Retina (tissue), 1 donor: Measurements from ENCODE around the gene ZNF365.

Source experiments
- DNase-seq: peaks from one replicate; pipeline ENCODE4 v3.0.0-alpha.2; 2016

ZNF365 gene

DNA sequence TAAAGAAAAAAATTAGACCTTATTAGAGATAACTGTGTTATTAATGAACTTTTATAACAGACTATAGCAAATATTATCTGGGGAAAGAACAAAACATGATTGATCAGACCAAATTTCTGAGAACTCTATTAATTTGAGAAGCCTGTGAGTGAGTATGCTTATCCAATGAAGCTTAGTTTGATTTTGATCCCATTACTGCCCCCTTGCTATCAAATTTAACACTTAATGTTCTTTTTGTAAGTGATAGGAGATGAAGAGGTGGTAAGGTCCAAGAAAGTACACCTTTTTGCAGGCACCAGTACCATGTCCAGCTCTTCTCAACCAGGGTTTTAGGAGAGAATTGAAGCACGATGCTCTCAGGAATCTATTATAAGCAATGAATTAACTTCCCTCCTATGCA, 49.9 kb downstream of the ZNF365 start:
- DNase-seq: no peak

DNA sequence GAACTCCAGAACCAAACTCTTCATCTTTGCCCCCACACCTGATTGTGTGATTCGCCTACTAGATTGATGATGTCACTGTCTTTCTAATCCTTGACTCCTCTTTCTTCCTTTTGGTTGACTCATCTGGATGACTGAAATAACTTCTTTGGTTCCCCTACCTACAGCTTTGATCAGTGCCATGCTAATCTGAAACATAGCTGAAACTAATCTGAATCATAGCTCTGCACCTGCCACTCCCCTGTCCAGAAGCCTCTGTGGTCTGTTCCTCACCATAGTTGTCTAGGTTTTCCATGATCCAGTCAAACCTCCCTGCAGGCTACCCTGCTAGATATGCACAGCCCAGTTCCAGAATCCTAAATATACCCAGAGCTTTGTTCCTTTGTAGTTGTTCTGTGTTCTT, 51.9 kb downstream of the ZNF365 start:
- no peak for DNase-seq

DNA sequence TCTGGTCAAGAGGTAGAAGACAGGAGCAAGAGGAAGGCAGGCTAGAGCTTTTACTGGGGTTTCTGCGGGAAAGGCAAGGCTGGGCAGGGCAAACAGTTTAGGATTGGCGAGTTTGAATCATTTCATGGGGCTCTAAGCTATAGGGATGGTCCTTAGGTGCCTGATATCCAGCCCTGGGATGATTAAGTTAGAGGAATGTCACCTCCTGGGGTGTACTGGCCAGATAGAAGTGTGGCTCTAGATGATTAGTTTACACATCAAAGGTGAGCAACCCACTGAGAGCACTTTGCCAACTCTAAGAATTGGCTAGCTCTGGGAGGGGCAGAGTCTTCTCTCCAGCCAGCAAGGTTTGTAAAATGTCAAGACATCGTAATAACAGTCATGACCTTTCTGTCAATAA, 52.4 kb downstream of the ZNF365 start:
- no peak for DNase-seq

DNA sequence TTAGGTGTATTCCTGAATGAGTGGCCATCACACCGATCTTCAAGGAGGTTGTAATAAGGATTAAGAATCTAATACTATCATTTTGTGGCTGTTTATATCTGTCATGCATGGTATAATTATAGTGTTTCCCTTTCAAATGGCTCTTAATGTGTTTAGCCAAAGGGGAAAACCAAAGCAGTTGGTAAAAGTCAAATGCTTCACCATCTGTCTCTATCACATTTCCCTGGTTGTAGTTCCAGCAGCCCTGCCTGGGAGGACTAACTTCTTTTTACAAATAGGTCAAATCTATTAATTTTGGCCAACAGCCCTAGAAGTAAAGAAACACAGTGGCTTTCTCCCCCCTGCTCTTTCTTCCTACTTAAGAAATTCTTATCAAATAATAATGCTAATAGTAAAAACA, 56.7 kb downstream of the ZNF365 start:
- DNase-seq: no peak

DNA sequence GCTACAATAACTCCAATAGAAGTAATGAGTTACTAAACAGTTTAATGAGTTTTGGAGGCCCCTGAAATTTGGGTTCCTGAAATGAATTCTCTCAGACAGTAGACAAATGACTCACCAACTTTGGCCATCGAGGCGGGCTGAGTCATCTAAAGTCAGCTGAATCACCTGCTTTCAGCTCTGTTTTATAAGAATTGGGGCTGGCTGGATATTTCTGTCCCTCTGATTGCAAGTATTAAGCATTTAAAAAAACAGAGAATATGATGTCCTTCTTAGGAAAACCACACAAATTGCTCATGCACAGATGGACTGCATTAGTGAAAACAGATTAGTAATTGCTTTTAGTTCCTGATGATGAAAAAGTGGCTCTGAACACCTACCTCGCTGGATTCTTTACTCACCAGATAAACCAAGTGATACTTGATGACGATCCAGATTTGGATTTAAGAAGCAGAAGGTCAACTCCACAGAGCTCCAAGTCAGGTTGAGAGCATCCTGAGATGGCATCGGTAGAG, 59.1 kb downstream of the ZNF365 start:
- no peak for DNase-seq

DNA sequence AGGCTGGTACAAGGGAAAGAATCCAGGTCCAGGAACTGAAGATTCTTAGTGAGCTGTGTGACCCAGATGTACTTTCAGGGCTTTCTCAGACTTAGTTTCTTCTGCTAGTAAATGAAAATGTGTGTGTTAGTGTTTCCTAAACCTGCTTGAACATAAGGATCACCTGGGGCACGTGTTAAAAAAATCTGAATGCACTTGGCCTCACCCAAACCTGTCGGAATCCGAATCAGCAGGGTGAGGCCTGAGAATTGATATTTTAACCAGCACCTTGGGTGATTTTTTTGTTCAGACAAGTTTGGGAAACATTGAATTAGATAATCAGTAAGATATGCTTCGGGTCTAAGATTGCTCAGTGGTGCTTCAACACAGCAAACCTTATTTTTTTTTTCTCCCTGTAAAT, 59.7 kb downstream of the ZNF365 start:
- DNase-seq: no peak

DNA sequence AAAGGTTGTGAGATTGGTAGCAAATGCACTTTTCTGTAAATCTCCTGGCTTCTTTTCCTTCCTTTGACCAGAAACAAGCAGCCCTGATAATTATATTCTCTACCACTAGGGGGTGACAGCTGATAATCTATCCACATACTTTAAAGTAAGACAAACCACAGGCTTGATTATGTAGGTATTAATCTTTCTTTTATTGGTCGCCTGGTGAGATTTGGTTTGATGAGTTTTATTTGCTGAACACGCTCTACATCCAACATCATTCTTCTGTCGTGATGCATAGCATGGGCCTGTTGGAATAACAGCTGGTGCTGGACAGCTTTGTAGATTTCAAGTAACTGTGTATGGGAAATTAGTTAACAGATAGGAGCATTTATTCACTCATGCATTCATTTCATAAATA, 63.5 kb downstream of the ZNF365 start:
- peak; percentile 55 for DNase-seq

DNA sequence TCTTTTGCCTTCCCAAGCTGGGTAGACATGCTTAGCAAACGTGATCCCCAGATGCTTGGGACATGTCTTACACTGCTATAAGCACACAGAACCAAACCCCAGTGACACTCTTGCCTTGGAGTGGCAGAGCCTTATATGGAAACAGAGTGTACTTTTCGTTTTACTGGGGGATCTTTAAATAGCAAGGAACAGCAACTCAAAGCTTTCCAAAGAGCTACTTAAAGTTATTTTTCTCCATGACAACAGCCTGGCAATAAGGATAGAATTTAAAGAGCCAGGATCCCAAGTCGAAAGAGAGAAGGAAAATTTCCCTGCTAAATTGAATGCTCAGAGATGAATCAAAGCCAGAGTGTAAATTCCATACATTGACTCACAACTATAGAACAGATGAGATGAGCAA, 67.8 kb downstream of the ZNF365 start:
- no peak for DNase-seq

DNA sequence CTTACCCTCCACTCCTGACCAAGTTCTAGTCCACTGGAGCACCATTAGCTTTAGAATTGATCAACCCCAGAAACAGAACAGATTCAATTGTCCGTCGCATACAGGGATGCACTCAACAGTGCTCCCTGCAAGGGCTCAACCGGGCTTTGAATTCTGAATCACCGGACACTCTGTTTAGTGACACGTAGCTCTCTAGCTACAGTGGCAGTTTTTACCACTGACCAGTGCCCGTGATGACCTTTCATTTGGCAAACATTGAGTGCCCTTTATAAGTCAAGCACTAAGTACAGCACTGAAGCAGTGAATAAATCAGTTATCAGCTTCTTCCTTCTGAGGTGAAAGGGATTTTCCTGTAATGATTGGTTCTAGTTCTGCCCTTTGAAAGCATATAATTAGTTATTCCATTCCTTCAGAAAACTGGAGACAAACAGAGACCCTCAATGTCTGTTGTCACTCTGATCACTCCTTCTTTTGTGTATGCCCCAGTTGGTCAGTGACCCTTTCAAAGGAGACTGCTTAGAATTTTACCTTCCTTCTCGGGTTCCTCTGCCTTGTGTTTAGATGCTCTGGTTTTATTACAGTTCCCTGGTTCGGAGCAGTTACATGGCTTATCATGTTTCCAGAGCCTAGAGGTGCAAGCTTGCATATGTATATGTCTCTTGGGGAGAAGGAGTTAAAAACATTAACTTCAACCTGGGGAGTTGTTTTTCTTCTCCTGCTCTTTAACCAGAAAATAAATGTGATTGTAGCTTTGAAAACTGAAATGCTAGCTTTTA, 68.9 kb downstream of the ZNF365 start:
- peak; percentile 4 for DNase-seq

DNA sequence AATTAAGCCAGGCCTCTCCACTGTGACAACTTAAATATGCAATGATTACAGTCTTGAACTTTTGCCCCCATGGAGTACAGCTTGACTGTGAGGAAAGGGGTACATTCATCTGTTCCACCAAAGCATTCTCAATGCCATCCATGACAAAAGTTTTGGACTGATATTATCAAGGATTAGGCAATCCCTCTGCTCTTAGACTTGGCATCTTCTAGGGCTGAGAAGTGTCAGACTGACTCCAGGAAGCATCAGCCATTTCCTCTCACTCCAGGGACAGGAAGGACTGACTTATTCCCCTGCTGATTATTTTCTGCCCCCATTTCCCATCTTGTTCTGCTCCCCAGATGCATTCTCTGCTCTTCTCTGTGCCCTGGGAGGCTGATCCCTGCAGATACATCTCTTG, 69.7 kb downstream of the ZNF365 start:
- DNase-seq: no peak

DNA sequence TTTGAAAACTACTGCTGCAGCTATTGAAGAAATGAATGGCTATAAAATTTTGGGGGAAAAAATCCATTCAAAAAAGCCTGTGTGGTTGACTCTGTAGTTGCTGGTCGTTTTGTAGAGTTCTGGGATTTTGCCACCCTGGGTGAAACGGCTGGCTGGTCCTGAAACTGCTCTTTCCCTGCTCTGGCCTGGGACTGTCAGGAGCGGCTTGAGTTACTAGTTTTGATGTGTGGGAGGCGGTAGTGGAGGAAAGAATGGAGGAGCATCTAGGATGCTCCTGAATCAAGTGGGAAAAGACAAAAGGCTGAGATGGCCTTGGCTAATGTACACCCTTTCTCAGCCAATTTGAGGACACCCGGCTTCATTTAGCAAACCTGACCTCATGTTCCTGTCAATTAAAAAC, 72.5 kb downstream of the ZNF365 start:
- DNase-seq: no peak

DNA sequence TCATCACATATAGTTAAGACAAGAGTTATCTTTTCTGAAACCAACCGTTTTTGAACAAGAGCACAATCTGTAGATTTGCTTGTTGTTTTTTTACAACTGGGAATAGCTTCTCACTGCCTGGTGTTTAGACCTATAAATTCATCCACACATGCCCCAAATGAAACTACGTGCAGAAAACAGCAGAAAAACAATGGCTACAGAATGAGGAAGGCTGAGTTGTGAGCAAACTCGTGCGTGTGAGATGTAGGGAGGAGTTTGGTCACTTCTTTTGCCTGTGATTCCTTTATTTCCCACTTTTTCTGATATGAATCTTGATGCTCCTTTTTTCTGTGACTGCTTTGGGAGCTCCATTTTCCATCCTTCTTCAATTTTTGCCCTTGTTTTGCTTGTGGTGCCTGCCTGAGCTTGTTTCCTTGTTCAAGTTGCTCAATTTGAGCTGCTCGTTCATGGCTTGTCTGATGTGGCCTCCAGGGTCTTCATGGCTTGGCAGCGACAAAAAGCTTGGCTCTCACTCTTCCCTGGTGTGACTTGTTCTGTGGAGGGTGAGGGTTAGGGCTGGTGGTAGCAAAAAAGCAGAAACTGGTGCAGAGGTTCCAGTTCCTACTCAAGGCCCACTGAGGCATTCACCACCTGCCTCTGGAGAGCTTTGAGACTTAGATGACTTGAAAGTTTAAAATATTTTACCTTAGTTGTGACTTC, 76.9 kb downstream of the ZNF365 start:
- no peak for DNase-seq

DNA sequence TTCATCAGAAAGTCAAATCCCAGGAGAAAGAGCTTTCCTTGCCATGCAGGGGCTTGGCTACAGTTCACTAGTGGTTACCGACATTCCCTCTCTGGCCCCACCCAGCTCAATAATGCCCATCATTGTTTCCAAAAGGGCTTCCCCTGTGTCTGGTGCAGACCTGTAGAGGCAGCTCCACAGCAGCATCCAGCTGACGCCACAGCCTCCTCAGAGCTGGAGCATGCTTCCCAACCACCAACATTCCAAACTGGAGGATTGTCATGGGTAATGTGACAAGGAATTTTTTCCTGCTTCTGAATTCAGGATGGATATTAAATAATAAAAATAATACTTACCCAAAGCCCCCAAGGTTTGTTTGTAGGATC, 77.4 kb downstream of the ZNF365 start:
- DNase-seq: no peak
